Panc1 (cell line): ENCODE measurements around the gene MYO18B. TPM values are rescaled to one million over a fixed set of nuclear protein-coding genes. Genes with fewer than 3 reads are reported as not detected.

Source experiments
- ATAC-seq: fragments of 200-7000 bp; cut with Tn5 transposase; 2 replicates; pipeline ENCODE4 v1.9.1; 2020; ENCODE audit warnings: mild to moderate bottlenecking, moderate library complexity
- BruUV-seq: library from RNA; stranded (reverse); fragments of 400-500 nt; replicated peaks from 2 replicates; lab custom pipeline; 2021; lab: Mats Ljungman, UMichigan
- CTCF ChIA-PET: fragments of 300-600 bp; sonication (Branson Sonifier 250); formaldehyde crosslinking; loops from one replicate; lab custom pipeline; 2022; ENCODE audit warnings: antibody characterized with exemption; lab: Charles Lee
- POLR2A ChIA-PET: fragments of 300-600 bp; sonication (Branson Sonifier 250); formaldehyde crosslinking; loops from one replicate; lab custom pipeline; 2022; ENCODE audit warnings: antibody characterized with exemption; lab: Charles Lee
- DNase-seq: peaks from one replicate; pipeline ENCODE4 v3.0.0-alpha.2; 2010; ENCODE audit warnings: low read depth, low spot score
- H3K27ac ChIP-seq: 2 replicates; pipeline ENCODE4 v1.5.1; 2011; ENCODE audit warnings: mild to moderate bottlenecking, low read length, inconsistent platforms
- H3K27me3 ChIP-seq: fragments of 200-500 bp; sonication (Bioruptor generic); 2 replicates; pipeline ENCODE4 v1.6.0; 2014; ENCODE audit warnings: low read length, inconsistent platforms; ENCODE audit not compliant: control insufficient read depth, insufficient read depth
- H3K36me3 ChIP-seq: fragments of 200-500 bp; sonication (Bioruptor generic); 2 replicates; pipeline ENCODE4 v1.5.1; 2014; ENCODE audit warnings: inconsistent platforms, mild to moderate bottlenecking, low read length, moderate library complexity; ENCODE audit not compliant: control insufficient read depth, insufficient read depth
- H3K4me1 ChIP-seq: 2 replicates; pipeline ENCODE4 v1.5.1; 2011; ENCODE audit warnings: inconsistent platforms, mild to moderate bottlenecking, low read length, moderate library complexity; ENCODE audit not compliant: control insufficient read depth, insufficient read depth
- H3K4me3 ChIP-seq, 2 experiments: 2 replicates each; pipeline ENCODE4 v1.5.1; 2011 to 2012; ENCODE audit warnings: low read depth in 2 of 2, low read length in 2 of 2, mild to moderate bottlenecking in 2 of 2, inconsistent platforms in 1 of 2, moderate library complexity in 1 of 2
- H3K9me3 ChIP-seq: fragments of 200-500 bp; sonication (Bioruptor generic); 2 replicates; pipeline ENCODE4 v1.5.1; 2014; ENCODE audit warnings: low read depth, mild to moderate bottlenecking, inconsistent platforms, low read length, moderate library complexity; ENCODE audit not compliant: control insufficient read depth, insufficient read depth
- POLR2AphosphoS5 ChIP-seq: IDR thresholded peaks from 2 replicates; pipeline ENCODE4 v1.6.1; 2012; ENCODE audit warnings: mild to moderate bottlenecking, low read depth, low read length, moderate library complexity
- REST ChIP-seq, 2 experiments: IDR thresholded peaks; 2 replicates each; pipeline ENCODE4 v1.6.1; 2011 to 2012; ENCODE audit warnings: low read depth in 2 of 2, control low read depth in 1 of 2, low read length in 1 of 2, mild to moderate bottlenecking in 1 of 2, moderate library complexity in 1 of 2; ENCODE audit not compliant: insufficient read depth in 1 of 2
- SIN3A ChIP-seq: IDR thresholded peaks from 2 replicates; pipeline ENCODE4 v1.6.1; 2012; ENCODE audit warnings: low read depth, mild to moderate bottlenecking, low read length, moderate library complexity, borderline replicate concordance; ENCODE audit not compliant: insufficient read depth
- TCF7L2 ChIP-seq: IDR thresholded peaks from 2 replicates; pipeline ENCODE4 v1.6.1; 2011; ENCODE audit warnings: mild to moderate bottlenecking, low read depth, low read length, inconsistent platforms
- in situ Hi-C: cut with HindIII; loops from 2 replicates; pipeline ENCODE4 v1.10.0; 2016; ENCODE audit warnings: low sequenced_read_pairs, low pct_unique_long_range_greater_than_20kb
- intact Hi-C: fragments of 100-400 bp; cut with micrococcal nuclease; formaldehyde crosslinking; loops from one replicate; pipeline ENCODE4 v1.10.0; 2022; ENCODE audit not compliant: unreplicated experiment
- total RNA-seq: library from RNA; stranded (reverse); gene quantifications from one replicate; pipeline ENCODE4 v1.2.1, GENCODE V29; 2021; ENCODE audit not compliant: unreplicated experiment
- TF ChIP-seq, protein P1 (sequence below): fragments of 450-650 bp; IDR thresholded peaks from 2 replicates; pipeline ENCODE4 v1.5.1; 2017; ENCODE audit warnings: mild to moderate bottlenecking

Gene MYO18B
- total RNA-seq, 1 experiment from 2014 or later, result not detected

- Histone ChIP-seq H3K36me3 (no peaks in the 10 kb centered on the region), H3K4me3 (no peak overlapping the region), H3K9me3 (no peaks in the 10 kb centered on the region), H3K27me3 (no peaks in the 10 kb centered on the region), H3K27ac (no peak overlapping the region), H3K4me1 (no peaks in the 10 kb centered on the region)
- TF ChIP-seq TCF7L2, result no peak
- no peak for TF ChIP-seq SIN3A
- TF ChIP-seq REST (IDR thresholded peaks at IDR 0.05; ENCODE audit: insufficient read depth in 1 of 2, low read depth in 2 of 2, low read length in 1 of 2), result no peak
- TF ChIP-seq POLR2AphosphoS5, result no peak
- TF ChIP-seq, protein P1, sequence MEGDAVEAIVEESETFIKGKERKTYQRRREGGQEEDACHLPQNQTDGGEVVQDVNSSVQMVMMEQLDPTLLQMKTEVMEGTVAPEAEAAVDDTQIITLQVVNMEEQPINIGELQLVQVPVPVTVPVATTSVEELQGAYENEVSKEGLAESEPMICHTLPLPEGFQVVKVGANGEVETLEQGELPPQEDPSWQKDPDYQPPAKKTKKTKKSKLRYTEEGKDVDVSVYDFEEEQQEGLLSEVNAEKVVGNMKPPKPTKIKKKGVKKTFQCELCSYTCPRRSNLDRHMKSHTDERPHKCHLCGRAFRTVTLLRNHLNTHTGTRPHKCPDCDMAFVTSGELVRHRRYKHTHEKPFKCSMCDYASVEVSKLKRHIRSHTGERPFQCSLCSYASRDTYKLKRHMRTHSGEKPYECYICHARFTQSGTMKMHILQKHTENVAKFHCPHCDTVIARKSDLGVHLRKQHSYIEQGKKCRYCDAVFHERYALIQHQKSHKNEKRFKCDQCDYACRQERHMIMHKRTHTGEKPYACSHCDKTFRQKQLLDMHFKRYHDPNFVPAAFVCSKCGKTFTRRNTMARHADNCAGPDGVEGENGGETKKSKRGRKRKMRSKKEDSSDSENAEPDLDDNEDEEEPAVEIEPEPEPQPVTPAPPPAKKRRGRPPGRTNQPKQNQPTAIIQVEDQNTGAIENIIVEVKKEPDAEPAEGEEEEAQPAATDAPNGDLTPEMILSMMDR, result no peak
- no peak for ATAC-seq
- ChIA-PET POLR2A (no interaction called here), CTCF (no interaction called here)
- no TSS peak for BruUV-seq
- DNase-seq, result no peak
- intact Hi-C loops, result no loop called here
- in situ Hi-C loops, result no loop called here
These were observed 13.9 kb upstream of the MYO18B start for GRCh38 chr22:25728071-25728470.

DNA sequence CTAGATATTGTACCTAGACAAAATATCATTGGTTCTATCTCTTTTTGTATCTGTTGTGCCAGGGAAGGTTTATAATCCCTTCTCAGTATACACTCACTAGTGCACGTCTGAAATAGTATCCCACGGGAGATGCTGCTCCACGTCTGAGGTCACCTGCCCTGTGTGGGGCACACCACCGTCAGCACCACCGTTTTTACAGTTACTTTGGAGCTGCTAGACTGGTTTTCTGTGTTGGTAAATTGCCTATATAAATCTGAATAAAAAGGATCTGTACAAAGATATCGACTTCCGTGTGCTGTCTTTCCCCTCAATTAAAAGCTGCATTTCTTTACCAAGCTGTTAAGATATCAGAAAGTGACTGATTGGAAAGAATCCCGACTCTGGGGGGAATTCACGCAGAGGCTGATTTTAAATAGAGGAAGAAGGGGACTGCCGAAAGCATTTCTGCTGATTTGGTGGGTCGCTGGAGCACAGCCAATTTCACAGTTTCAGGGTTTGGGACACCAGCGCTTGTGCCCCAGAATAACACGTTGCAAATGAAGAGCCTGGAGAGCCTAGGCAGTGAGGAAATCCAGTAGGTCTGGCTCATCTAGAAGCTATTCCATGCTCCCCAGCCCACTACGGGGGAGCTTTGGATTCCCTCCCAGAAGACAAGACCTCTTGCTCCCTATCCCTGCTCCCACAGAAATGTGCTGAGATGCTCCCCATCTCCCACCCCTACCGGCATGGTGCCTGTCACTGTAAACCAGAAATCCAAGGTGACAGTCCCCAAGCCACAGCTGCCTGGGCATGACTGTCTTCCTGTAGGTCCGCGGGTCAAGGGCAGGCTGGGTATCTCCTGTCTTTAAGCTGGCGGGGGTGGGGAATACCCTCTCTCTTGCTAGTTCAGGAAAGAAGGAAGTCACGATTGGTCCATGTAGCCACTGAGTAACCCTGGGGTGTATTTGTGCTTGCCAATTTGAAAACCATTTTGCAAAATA is 12.7 kb upstream of the MYO18B start:
- DNase-seq, result no peak
- H3K36me3 ChIP-seq, result no peaks in the 10 kb centered on the region
- no peak overlapping the region for H3K27ac ChIP-seq
- H3K27me3 ChIP-seq, result no peaks in the 10 kb centered on the region
- intact Hi-C loops (no loop called here), in situ Hi-C loops (no loop called here)
- ATAC-seq, result no peak
- BruUV-seq, result no TSS peak
- H3K4me1 ChIP-seq, result no peaks in the 10 kb centered on the region
- CTCF ChIA-PET, result no interaction called here
- H3K9me3 ChIP-seq, result no peaks in the 10 kb centered on the region
- no peak for TF ChIP-seq REST (IDR thresholded peaks at IDR 0.05; ENCODE audit: insufficient read depth in 1 of 2, low read depth in 2 of 2, low read length in 1 of 2)
- TF ChIP-seq, protein P1, result no peak
- TF ChIP-seq SIN3A, result no peak
- TF ChIP-seq POLR2AphosphoS5, result no peak
- no peak for TF ChIP-seq TCF7L2
- POLR2A ChIA-PET, result no interaction called here
- H3K4me3 ChIP-seq, result no peak overlapping the region
